NK-92 (cell line): Measurements from ENCODE around the gene FIBCD1.

ENCODE experiments used
- DNase-seq: peaks from one replicate; lab custom pipeline; 2025; ENCODE audit not compliant: unreplicated experiment; lab: John Stamatoyannopoulos, UW

The FIBCD1 gene

GRCh38 chr9:130884111-130884531 lies 54.9 kb downstream of the FIBCD1 start:
- no peak for DNase-seq

GRCh38 chr9:130883479-130883878 lies 55.6 kb downstream of the FIBCD1 start:
- DNase-seq, result no peak

GRCh38 chr9:130882696-130883225 lies 56.3 kb downstream of the FIBCD1 start:
- no peak for DNase-seq

GRCh38 chr9:130881516-130881915 lies 57.5 kb downstream of the FIBCD1 start:
- DNase-seq, result no peak

- no peak for DNase-seq
These were observed 58.3 kb downstream of the FIBCD1 start for GRCh38 chr9:130880599-130881220.

- DNase-seq, result no peak
These were observed 59.1 kb downstream of the FIBCD1 start for GRCh38 chr9:130879863-130880411.

GRCh38 chr9:130878295-130878694 lies 60.8 kb downstream of the FIBCD1 start:
- DNase-seq, result no peak

- DNase-seq, result no peak
These were observed 61.7 kb downstream of the FIBCD1 start for GRCh38 chr9:130877300-130877699.

- DNase-seq, result no peak
These were observed 64.3 kb downstream of the FIBCD1 start for GRCh38 chr9:130874783-130875182.

GRCh38 chr9:130873966-130874365 lies 65.1 kb downstream of the FIBCD1 start:
- DNase-seq, result no peak

GRCh38 chr9:130872912-130873503 lies 66.0 kb downstream of the FIBCD1 start:
- DNase-seq, result no peak

GRCh38 chr9:130872508-130872907 lies 66.5 kb downstream of the FIBCD1 start:
- no peak for DNase-seq

- DNase-seq, result no peak
These were observed 67.0 kb downstream of the FIBCD1 start for GRCh38 chr9:130872093-130872492.

- no peak for DNase-seq
These were observed 67.5 kb downstream of the FIBCD1 start for GRCh38 chr9:130871395-130872062.

GRCh38 chr9:130870491-130871381 lies 68.3 kb downstream of the FIBCD1 start:
- no peak for DNase-seq

- DNase-seq, result no peak
These were observed 69.8 kb downstream of the FIBCD1 start for GRCh38 chr9:130869250-130869649.

GRCh38 chr9:130868230-130868629 lies 70.8 kb downstream of the FIBCD1 start:
- no peak for DNase-seq

GRCh38 chr9:130867556-130867955 lies 71.5 kb downstream of the FIBCD1 start:
- no peak for DNase-seq

- no peak for DNase-seq
These were observed 72.5 kb downstream of the FIBCD1 start for GRCh38 chr9:130866474-130866965.

- no peak for DNase-seq
These were observed 73.1 kb downstream of the FIBCD1 start for GRCh38 chr9:130865921-130866320.

- no peak for DNase-seq
These were observed 74.5 kb downstream of the FIBCD1 start for GRCh38 chr9:130864541-130864940.
